Transverse colon (tissue), 3 donors: ENCODE results near the gene AXDND1.

Experiments used
- CTCF ChIP-seq, 5 experiments: fragments of 200-600 bp in 3 of 5; fragments of 450-650 bp in 2 of 5; sonication (generic) in 3 of 5; IDR thresholded peaks; 1 replicate in 2 of 5; 2 replicates in 3 of 5; pipeline ENCODE4 v1.5.1; 2016 to 2017; ENCODE audit warnings: antibody characterized with exemption in 5 of 5, inconsistent platforms in 3 of 5, mild to moderate bottlenecking in 2 of 5, moderate library complexity in 1 of 5
- EP300 ChIP-seq: sonication (generic); formaldehyde crosslinking; IDR thresholded peaks from one replicate; pipeline ENCODE4 v1.6.1; 2017; ENCODE audit warnings: antibody characterized with exemption, low read depth
- POLR2A ChIP-seq: fragments of 450-650 bp; IDR thresholded peaks from one replicate; pipeline ENCODE4 v1.6.1; 2016; ENCODE audit warnings: antibody characterized with exemption, mild to moderate bottlenecking, moderate library complexity

GRCh38 chr1:179326746-179327145 is 39.0 kb upstream of the AXDND1 start:
- TF ChIP-seq CTCF (IDR thresholded peaks at IDR 0.05), result no peak
- no peak for TF ChIP-seq POLR2A
- TF ChIP-seq EP300, result no peak
